Measurements from ENCODE around the gene MSI2.
A peak's percentile ranks its signal among the peaks of the same experiment; 100 is the strongest.

Gene MSI2

DNA sequence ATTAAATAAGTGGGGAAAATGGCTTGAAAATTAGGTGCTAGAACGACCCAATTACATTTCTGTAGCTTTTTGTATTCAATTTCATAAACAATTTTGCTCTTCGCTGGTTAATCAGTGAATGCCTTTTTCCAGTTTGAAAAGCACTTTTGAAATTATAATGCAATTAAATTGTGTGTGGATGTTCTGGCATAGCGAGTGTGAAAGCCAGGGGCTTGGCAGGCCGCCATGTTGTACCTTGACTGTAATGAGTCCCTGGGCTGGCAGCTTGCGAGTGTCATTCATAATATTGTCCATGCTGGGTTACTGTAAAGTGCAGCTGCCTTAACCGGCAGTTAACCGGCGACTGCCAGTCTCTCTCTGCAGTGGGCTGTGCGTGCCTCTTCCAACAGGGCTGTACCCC lies 310.9 kb downstream of the MSI2 start:
- peak; percentile 95 to 99 for DNase-seq

DNA sequence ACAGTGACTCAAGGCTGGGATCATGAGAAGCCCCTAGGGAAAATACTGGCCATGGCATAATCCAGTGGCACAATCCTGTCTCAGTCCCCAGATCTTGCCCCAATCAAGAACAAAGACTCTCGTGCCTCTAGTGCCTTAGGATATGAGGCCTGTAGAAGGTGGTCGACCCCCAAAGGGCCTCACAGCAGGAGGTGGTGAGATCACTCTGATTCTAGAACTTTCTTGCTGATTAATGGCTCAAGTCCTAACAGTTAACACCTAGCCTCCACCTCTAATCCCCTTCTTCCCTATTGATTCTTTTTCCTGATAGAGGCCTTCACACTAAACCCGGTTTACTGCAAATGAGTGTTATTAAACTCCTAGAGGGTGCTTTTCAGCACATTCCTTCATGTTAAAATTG lies 312.0 kb downstream of the MSI2 start:
- no peak for DNase-seq

DNA sequence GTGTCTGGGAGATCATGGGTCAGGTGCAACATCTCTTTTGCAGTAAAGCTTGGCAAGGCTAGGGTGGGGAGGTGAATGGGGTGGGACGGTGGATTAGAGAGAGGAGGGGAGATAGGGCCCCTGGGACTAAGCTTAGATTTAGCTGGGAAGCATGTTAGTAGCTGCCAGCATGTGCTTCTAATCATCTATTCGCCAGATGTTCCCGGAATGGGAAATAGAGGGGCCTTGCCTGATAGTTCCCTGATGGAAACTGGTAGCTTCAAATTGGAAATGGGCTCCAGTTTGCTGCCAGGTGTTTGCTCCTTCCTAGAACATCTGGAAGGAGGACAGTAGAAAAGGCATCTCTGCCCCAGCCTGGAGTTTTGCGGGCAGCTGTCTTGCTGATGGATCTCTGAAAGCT lies 312.7 kb downstream of the MSI2 start:
- no peak for DNase-seq

DNA sequence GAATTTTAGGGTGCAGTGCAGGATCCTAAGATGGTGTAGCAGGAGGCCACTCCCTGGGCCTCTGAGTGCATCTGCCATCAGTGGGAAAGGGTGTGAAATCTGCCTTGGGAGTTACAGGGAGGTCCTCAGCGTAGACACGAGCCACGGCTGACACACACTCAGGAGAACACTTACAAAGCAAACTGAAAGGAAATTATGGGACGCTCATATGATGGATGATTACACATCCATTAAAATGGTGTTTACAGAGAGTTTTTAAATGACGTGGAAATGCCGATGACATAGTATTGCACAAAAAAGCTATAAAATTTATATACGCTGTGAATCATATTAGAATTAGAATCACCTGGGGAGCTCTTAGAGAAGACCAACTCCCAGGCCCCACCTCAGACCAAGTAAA lies 313.5 kb downstream of the MSI2 start:
- DNase-seq = peak in 1 of 2 experiments; percentile 73

DNA sequence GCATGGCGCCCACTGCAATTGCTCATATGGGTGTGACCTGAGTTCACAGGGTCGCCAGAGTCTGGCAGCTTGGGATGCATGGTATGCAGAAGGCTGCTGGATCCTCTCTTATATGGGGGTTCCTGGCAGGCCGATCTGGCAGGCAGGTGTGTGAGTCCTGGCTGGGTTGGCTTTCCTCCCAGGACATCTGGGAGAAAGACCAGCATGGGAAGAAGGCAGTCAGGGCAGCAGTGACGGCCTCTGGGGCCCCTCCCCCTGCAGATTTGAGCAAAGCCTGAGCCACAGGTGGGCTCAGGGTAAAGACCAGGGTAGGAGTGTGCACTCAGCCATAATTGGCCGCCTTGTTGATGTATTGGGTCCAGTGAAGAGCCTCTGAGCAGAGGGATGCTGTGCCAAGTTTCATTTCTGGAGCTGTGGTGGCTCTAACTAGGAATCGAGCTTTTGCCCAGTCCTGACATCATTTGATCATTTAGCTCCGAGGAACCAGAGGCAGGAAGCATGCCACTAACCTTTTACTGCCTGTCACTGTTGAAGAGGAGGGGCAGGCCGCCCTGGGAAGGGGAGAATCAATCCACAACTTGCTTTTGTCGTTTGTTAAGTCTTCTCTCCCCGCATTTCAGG lies 314.5 kb downstream of the MSI2 start:
- DNase-seq = peak; percentile 78 to 92

DNA sequence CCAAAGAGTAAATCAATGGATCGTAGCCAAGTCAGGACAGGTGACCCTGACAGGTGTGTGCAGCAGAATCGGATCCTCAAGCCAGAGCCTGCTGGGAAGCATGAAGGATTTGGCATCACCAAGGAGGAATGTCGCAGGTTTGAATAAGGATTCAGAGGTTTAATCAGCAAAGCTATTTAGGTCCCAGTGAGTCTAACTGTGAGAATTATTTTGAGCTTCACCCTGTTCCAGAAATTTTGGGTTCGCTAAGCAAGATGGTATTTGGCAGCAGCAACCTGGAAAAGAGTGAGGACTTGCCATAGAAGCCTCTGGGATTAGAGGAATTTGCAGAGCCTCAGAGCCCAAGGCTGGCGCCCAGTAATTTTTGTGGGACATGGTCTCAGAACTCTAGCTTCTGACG lies 315.7 kb downstream of the MSI2 start:
- peak; percentile 38 to 84 for DNase-seq

DNA sequence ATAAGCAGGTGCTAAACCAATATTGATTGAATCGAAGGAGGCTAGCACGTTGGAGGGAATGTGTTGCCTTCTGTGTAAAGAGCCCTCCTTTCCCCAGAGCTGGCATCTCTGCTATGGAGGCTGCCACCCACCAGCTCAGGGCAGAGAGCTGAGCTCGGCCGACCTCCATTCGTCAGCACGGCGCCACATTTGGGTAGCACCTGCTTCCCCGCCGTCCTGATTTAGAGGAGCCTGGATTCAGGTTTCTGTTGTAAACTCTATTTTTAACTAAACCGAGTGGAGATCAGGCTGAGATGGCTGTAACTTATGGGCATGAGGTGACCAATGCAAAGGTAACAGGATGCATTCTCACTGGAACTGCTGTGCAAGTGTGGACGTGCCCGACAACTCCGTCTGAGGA lies 316.3 kb downstream of the MSI2 start:
- no peak for DNase-seq

DNA sequence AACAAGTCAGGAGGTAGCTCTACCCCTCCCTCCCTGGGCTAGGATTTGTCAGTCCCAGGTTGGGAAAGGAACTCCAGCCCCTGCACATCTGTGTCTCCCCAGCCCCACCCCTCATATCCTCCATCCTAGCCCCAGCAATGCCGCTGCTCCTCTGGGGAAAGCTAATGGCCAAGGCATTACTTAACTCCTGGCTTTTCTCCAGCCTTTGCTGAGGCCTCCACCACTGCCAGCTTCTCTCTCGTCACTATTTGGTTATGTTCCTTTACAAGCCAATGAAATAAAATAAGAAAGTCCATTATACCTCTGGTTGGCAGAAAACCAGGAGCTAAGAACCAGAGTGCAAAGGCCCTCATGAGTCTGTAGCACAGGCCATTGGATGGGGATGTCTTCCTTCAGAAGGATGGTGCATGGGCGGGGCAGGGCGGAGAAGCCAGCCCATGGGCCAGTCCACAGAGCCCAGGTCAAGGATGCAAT lies 317.8 kb downstream of the MSI2 start:
- DNase-seq = peak in 1 of 2 experiments; percentile 47

DNA sequence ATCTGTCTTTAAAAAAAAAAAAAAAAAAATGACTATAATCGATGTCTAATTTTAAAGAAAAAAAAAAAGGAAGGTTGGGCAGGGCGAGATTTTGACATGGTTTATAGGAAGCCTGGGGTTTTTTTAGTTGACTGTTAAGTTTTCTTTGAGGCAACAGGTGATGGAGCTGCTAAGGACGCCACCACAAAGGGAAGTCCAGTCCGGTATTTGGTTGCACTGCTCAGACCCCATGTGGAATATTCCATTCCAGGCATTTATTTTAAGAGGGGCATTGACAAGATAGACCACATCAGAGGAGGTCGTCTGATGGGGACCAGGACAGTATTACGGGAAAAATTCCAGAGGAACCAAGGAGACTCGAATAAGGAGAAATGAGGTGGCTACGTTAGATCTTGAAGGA lies 320.4 kb downstream of the MSI2 start:
- DNase-seq = no peak

DNA sequence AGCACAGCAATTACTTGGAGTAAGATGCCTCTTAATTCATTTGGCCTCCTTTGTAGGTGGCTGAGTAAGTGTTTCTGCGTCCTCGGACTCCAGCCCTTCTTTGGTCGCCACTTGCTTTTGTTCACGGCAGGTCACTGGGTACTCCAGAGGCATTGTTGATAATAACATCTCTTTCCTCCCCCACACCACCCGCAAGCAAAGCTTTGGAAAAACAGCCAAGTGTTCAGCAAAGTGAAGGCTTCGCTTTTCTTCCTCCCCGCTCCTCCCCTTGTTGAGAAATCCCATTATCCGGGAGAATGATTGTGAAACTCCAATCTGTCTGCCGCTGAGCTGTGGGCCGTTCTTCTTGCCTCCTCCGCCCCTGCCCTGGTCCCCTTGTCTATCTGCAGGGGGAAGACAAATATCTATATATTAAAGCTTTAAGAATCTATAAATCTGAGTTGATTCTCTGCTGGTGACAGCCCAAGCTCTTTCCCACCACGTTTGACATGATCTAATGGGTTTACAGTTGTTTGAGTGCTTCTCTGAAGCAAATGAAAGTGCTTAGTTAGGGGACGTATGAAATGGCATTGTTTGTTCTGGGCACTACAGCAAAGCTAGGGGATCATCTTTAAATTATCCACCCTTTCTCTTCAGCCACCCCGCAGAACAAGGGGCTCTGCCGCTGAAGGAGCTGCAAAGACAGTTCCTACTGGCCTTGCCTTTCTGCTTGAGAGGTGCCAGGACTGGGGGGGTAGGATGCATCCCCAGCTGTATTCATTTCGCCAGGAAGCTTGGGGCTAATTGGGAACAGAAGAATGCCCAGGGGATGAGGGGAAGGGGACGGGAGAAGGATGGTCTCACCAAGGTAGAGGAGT lies 321.7 kb downstream of the MSI2 start:
- DNase-seq = no peak

DNA sequence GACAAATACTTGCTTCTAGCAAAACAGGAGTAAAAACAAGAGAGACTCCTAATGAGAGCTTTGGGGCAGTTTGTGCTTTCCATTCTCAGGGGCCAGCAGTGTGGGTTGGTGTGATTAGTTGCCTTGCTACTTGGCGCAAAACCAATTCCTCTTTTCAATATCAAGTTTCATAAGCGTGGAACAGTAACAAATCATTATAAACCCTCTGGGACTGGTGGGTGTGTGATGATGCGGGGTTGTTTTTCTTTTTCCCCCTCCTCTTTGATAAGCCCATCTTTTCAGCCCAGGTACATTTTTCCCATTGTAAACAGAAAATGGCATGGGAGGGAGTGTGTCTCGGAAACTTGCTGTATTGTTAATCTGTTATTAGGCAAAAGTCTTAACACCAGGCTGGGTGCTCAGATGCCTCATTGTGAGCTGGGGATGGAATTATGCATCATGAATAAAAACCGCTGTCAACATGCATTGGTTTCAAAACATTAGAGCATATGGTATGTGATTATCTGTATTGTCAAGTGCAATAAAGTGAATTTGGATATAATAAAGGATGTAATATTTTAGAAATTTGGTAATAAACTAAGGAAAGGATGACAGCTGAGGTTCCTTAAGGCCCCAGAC lies 322.4 kb downstream of the MSI2 start:
- peak in 1 of 2 experiments; percentile 54 for DNase-seq

DNA sequence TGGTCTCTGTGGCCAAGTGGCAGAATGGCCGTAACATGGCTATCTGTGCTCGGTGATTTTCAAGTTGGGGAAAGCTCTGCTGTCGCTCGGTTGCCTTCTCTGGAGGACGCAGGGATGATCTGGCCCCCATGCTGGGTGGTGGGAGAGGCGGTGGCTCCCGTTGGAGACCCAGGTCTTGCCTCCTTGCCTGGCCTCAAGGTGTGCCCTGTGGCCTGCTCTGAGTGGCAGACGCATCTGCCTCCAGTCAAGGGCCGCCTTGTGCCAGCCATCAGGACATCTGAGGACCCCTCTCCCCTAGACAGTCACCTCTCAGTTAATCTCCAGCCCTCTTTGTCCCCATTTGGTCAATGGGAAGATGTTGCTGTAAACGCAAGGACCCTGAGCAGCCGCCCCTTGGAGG lies 322.9 kb downstream of the MSI2 start:
- DNase-seq = no peak

DNA sequence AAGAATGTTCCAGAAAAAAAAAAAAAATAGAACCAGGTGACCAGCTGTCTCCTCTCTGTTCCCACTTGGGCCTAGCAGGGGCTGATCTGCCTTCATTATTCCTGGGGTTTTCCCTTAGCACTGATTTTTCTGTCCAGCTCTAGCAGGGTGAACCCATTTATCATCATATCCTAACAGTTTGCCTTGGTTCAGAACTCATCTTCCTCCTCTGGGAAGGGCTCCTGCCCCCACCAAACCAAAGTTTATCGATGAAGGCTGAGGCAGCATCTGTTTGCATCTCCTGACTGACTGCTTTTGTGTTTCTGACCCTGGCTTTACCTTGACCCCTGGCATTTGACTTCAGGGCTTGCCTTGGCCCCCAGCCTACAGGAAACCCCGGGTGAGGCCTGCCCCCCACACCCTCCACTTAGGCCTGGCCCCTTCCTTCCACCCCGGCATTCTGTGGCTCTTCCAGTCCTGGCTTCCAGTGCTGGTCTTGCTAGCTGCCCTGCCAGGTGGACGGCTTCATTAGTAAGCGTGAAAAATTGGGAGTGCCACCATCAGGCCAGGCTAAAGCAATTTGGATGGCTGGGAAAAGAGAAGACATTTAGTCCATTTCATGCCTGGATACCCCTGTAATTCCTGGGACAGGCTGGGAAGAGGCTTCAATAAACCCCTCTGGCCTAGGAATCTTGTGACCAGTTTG lies 323.9 kb downstream of the MSI2 start:
- no peak for DNase-seq

DNA sequence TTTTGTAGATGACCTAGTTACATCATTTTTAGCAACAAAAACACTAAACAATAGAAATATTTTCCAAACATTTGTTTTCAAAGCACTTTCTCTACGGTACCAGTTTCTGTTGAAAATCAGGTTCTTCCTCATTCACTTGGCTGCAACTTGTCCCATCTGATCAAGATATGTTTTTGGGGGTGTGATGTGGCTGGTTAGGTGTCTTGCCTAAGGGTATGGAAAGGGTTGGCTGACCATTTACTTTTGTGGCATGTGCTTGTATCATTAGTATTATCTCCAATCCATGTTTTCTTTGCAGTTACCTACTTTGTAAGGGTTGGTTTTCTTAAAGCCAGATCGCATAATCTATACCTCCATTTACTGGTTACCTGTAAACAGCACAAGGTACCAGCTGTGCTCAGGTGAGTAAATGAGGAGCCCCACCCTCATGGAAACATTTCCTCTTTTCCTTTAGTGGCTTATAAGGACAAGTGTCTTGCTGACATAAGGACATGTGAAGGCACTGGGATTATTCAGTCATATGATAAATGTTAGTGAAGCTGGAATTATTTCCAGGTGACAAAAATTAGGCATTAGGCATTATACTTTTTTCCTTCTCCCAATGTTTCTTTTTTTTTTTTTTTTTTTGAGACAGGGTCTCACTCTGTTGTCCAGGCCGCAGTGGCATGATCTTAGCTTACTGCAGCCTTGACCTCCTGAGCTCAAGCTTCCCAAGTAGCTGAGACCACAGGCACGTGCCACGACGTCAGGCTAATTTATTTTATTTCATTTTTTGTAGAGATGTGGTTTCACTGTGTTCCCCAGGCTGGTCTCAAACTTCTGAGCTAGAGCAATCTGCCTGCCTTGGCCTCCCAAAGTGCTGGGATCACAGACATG lies 326.8 kb downstream of the MSI2 start:
- no peak for DNase-seq

DNA sequence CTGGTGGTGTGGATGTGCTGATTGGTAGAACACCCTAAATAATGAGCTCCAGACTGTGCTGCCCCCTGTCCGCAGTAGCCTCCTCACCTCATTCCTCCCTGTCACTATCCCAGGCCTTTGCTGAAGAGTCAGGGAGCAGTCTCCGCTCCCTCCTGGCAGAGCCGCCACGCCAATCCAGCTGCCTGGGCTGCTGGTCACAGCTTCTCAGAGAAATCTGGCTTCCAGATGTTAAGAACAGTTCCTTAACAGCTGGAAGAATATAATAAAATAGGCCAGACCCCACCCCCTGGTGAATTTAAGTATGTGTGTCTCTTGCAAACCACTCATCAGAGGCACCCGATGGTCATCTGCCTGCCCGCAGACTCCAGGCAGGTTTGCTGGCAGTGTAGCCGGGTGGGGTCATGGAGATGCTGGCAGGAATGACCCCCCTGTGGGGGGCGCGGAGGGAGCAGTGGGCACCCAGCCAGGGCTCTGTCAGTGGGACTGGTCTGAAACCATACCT lies 327.8 kb downstream of the MSI2 start:
- no peak for DNase-seq

DNA sequence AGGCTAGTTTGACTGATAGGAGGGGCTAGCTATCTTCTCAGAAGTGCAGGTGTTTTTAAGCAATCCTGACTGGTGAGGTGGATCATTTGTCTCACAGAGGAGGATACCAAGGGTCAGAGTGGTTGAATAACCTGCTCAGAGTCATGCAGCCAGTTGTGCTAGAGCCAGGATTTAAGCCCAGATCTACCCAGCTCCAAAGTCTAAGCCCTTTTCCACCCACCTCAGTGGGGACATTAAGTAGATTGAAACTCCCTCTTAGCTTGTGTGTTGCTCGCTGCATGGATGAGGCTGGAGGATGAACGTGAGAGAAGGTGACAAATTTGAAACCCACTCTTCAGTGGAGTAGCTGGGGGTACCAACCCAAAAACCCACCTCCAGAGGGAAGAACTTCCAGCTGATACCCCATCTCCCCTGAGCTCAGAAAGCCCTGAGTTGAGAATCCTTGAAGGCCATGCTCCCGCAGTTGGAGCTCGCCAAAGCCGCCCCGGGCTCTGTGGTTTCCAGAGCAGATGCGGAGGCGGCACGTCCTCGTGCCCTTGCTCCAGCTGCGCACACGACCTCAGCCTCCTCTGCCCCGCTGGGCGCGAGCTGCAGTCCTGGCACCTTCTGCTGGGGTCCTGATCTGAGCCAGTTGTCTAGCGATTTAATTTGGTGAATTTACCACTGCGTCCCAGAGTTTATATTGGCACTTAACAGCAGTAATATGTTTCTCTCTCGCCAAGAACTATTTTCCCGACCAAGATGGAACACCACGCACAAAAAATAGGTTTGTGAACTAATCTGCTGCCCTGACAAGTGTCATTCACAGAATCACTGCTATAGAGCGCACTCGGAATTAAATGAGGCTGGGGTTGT lies 329.2 kb downstream of the MSI2 start:
- DNase-seq = peak in 1 of 2 experiments; percentile 33

DNA sequence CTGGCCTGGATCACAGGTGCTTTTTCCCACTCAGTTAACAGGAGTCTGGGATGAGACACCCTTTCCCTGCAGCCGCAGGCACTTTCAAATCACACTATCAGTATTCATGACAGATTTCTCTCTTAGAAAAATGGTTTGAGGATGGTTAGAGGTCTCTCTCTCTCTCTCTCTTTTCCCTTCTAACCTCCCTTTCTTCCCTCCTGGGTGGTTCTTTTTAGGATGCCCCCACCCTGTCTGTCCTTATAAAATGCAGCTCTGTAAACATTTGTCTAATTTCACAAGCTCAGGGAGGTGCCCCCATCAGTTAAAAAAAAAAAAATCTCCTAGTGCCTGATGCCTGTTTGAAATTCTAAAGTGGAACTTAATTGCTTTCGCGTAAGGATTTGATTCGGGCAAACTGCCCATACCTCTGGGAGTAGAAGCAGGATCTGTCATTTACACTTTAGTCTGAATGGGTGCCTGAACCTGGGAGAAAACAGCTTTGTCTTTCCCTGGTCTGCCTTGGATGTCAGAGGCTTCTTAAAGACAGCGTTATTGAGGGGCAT lies 329.9 kb downstream of the MSI2 start:
- DNase-seq = peak; percentile 27 to 65

DNA sequence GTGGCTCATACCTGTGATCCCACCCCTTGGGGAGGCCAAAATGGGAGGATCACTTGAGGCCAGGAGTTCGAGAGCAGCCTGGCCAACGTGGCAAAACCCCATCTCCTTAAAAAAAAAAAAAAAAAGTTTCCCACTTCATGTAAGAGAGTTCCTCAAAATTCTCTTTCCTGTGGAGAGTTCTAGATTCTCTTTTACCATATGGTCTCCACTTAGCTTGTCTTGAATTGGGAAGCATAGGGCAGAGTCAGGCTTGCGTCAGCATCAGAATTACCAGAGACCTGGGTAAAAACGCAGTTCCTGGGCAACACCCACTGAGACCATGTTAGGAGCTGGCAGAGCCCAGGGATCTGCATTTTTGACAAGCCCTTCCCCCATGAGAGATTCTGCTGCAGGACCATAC lies 330.4 kb downstream of the MSI2 start:
- no peak for DNase-seq

DNA sequence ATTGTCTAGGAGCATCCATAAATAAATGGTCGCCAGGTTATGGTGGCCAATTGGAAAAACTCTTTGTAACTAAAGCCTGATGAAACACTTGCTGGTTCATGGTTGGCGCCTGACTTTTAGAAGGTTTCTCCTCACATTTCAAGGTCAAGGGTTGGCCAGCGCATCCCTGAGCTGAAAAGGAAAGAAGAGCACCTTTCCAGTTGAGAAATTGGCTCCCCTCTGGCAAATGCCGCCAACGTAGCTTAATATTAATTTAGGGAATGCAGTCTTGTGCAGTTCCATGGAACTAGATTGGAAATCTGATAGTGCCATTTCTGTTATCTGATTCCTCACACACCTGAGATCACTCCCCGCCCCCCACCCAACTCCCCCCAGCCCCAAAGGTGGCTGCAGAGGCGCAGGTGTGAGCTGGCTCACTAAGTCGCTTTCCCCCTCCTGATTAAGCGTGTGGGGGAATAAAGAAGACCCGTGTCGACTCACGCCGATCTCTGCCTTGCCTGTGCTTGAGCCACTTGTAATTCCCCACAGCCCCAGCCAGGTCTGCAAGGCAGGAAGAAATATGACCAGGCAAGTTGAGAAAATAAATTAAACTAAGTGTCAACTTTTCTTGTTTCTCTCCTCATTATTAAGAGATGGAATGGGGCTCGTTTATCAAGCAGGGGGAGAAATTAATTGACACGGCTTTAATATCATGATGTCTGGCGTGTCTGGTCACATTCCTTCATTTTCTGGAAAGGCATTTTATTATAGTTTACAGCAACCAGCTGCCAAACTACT lies 331.1 kb downstream of the MSI2 start:
- no peak for DNase-seq

DNA sequence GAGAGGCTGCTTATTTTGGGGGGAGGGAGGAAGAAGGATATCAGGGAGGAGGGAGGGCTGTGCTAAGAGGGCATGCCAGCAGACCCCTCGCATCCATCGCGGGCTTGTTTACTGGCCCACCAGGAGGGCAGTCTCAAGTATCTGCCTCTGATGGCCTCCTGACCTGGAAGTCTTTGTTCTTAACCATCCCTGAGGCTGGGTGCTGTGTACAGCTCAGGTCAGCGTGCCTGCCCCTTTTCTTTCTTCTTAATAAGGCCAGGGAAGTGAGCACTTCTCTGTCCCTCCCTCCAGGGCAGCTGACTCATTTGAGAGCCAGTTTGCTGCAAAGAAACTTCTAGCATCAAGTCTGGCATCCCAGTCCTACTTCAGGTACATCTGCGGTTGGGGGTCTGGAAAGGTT lies 331.8 kb downstream of the MSI2 start:
- DNase-seq = no peak

Measured in NCI-H2081 (cell line).